ENCODE measurements around the gene OR2T27.
A peak's percentile ranks its signal among the peaks of the same experiment; 100 is the strongest.
"Not testable (repeated sequence)": the region's sequence is repeated elsewhere in the genome, so short reads cannot be mapped to it uniquely, and the experiment has no call there.

OR2T27 gene

GRCh38 chr1:248639652-248640051 lies 15.7 kb downstream of the OR2T27 start:
- DNase-seq = not testable (repeated sequence)

- DNase-seq = not testable (repeated sequence)
Observed at GRCh38 chr1:248636612-248637011, 18.7 kb downstream of the OR2T27 start.

GRCh38 chr1:248634991-248635390 lies 20.3 kb downstream of the OR2T27 start, which contains the start of gene OR2T11:
Gene OR2T11, minus strand, starts transcription at chr1:248635091. Its CDS starts 7,963 bp downstream, at chr1:248627128.
- DNase-seq = not testable (repeated sequence)

GRCh38 chr1:248631354-248632008 lies 23.8 kb downstream of the OR2T27 start:
- no peak for DNase-seq

GRCh38 chr1:248630551-248630950 lies 24.8 kb downstream of the OR2T27 start:
- DNase-seq = no peak

- no peak for DNase-seq
Observed at GRCh38 chr1:248627971-248628844, 27.1 kb downstream of the OR2T27 start.

- DNase-seq = no peak
Observed at GRCh38 chr1:248625971-248626370, 29.4 kb downstream of the OR2T27 start.

- no peak for DNase-seq
Observed at GRCh38 chr1:248625166-248625565, 30.2 kb downstream of the OR2T27 start.

- DNase-seq = peak; percentile 69
Observed at GRCh38 chr1:248622570-248623001, 32.7 kb downstream of the OR2T27 start.

- no peak for DNase-seq
Observed at GRCh38 chr1:248621770-248622169, 33.6 kb downstream of the OR2T27 start.

GRCh38 chr1:248618878-248619277 lies 36.5 kb downstream of the OR2T27 start:
- peak; percentile 67 for DNase-seq

GRCh38 chr1:248618119-248618518 lies 37.2 kb downstream of the OR2T27 start:
- DNase-seq = no peak

- DNase-seq = no peak
Observed at GRCh38 chr1:248613742-248614141, 41.6 kb downstream of the OR2T27 start.

GRCh38 chr1:248611883-248612414 lies 43.4 kb downstream of the OR2T27 start:
- DNase-seq = no peak

- no peak for DNase-seq
Observed at GRCh38 chr1:248610301-248610700, 45.0 kb downstream of the OR2T27 start.
